Mucosa of stomach (tissue), 1 donor: Measurements from ENCODE around the gene SLC4A8.
"Not testable (repeated sequence)": the region's sequence is repeated elsewhere in the genome, so short reads cannot be mapped to it uniquely, and the experiment has no call there.

ENCODE experiments used
- H3K27me3 ChIP-seq: one replicate; pipeline ENCODE4 v1.7.0; 2013; ENCODE audit warnings: mild to moderate bottlenecking, low read length; ENCODE audit not compliant: control insufficient read depth, insufficient read depth
- H3K36me3 ChIP-seq: one replicate; pipeline ENCODE4 v1.7.0; 2013; ENCODE audit warnings: low read length; ENCODE audit not compliant: control insufficient read depth, insufficient read depth
- H3K4me1 ChIP-seq: one replicate; pipeline ENCODE4 v1.7.0; 2013; ENCODE audit warnings: mild to moderate bottlenecking, low read length; ENCODE audit not compliant: control insufficient read depth, insufficient read depth
- H3K4me3 ChIP-seq: one replicate; pipeline ENCODE4 v1.7.0; 2013; ENCODE audit warnings: low read length
- H3K9ac ChIP-seq: one replicate; pipeline ENCODE4 v1.7.0; 2013; ENCODE audit warnings: mild to moderate bottlenecking, low read length, moderate library complexity
- H3K9me3 ChIP-seq: one replicate; pipeline ENCODE4 v1.7.0; 2013; ENCODE audit warnings: mild to moderate bottlenecking, low read length, moderate library complexity; ENCODE audit not compliant: control insufficient read depth
- donor health status: Pancreatic carcinoma.

The SLC4A8 gene

DNA sequence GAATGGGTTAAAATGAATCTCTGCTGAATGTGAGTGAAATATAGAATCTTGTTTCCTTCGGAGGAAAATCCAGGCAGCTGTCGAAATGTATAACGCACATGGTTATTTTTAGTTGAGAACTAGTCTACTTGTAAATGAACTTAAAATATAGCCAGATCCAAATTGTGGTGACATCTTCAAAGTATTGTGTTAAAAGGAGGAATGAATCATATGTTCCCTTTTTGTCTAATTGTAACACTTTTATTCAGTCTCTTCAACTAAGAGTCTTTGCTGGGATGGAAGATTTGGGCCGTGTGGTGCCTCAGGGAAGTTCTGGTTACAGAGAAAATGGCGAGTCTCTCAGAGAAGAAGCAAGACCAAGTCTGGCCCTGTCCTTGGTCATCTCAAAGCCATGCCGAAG is 82.5 kb downstream of the SLC4A8 start:
- no peaks in the 10 kb centered on the region for H3K27me3 ChIP-seq
- no peak overlapping the region for H3K9ac ChIP-seq
- H3K4me1 ChIP-seq = peaks cover 1% of the 10 kb centered on the region
- H3K4me3 ChIP-seq = no peak overlapping the region
- H3K36me3 ChIP-seq = no peaks in the 10 kb centered on the region
- H3K9me3 ChIP-seq = no peaks in the 10 kb centered on the region

DNA sequence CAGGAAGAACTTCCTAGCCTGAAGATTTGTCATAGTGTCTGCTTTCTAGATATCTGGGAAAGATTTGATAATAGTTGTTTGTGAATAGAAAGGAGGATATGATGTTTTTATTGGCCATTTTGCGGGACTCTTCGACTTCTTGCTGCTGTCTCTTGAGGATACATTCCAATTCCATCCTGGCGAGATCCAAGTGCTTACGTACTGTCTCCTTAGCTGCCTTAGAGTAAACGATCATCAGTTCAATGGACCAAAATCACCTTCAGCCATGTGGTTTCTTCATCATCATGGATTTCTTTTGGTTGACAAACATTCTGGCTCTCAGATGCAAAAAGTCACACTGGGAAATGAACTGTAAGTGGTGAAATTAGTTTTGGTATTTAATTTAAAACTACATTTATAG is 83.7 kb downstream of the SLC4A8 start:
- H3K4me1 ChIP-seq = peaks cover 10% of the 10 kb centered on the region
- no peak overlapping the region for H3K4me3 ChIP-seq
- H3K9ac ChIP-seq = no peak overlapping the region
- no peaks in the 10 kb centered on the region for H3K36me3 ChIP-seq
- H3K9me3 ChIP-seq = no peaks in the 10 kb centered on the region
- H3K27me3 ChIP-seq = no peaks in the 10 kb centered on the region

DNA sequence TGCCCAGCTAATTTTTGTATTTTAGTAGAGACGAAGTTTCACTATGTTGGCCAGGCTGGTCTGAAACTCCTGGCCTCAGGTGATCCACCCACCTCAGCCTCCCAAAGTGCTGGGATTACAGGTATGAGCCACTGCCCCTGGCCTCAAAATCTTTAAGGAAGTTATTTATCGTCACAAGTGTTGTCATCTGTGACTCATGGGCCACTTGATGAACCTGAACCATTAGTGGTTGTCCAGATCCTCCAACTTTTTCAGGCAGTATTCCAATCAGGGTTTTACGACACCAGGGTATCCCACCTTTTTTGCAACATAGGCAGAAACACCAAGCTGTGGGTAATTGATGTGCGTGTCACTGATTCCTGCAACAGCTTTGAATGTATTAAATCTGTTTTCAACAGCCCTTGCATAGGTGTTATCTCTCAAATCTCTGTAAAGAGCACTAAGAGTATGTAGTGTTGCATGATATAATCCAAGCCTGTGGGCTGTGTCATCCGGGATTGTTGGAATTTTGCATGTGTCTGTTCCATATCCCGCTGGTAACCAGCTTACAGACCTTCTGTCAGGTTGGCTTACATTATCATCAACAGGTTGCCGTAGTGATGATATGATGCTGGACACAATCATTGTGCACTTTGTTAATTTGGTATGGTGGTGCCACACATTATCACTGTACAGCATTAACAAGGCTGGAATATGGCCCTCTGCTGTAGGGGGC is 87.1 kb downstream of the SLC4A8 start:
- H3K4me3 ChIP-seq = no peak overlapping the region
- no peaks in the 10 kb centered on the region for H3K9me3 ChIP-seq

DNA sequence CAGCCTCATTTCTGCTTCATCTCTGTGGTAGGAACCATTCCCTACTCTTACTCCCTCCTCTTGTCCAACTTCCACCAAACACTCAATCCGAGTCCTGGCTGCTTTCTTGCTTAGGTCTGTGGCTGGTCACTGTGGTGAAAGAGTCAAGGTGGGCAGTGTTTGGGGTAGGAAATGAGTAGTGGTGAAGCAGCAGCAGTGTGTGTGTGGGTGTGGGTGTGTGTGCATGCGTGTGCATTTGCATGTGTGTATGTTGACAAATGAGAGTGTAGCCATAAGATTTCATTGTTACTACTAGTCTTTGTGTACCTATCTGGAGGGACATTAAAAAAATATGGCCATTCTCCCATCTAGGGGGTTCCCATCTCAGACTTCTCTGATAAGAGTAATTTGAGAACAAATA is 87.8 kb downstream of the SLC4A8 start:
- no peak overlapping the region for H3K9ac ChIP-seq
- no peaks in the 10 kb centered on the region for H3K9me3 ChIP-seq
- peaks cover 14% of the 10 kb centered on the region for H3K4me1 ChIP-seq
- no peaks in the 10 kb centered on the region for H3K27me3 ChIP-seq
- H3K4me3 ChIP-seq = no peak overlapping the region
- no peaks in the 10 kb centered on the region for H3K36me3 ChIP-seq

More for the DNA sequence above, 87.1 kb downstream of the SLC4A8 start:
- Histone ChIP-seq H3K9ac (no peak overlapping the region), H3K36me3 (no peaks in the 10 kb centered on the region), H3K4me1 (peaks cover 14% of the 10 kb centered on the region), H3K27me3 (no peaks in the 10 kb centered on the region)

DNA sequence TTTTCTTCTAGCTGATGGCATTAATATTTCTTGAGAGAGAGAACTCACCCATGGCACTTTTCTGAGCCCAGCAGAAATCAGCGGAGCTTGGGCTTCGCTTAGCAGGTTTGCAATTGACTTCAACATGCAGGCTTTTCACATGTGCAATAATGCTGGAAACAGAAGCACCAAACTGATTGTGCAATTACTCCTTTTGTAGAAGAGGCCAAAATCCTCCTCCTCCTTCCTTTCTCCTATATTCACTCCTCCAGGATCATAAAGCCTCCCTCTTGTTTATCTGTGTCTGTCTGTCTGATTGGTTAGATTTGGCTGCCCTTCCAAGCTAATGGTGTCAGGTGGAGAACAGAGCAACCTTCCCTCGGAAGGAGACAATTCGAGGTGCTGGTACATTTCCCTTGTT is 90.4 kb downstream of the SLC4A8 start:
- H3K27me3 ChIP-seq, H3K36me3 ChIP-seq, H3K9me3 ChIP-seq, H3K9ac ChIP-seq, H3K4me3 ChIP-seq: not testable (repeated sequence)
- H3K4me1 ChIP-seq = peaks cover 14% of the 10 kb centered on the region

DNA sequence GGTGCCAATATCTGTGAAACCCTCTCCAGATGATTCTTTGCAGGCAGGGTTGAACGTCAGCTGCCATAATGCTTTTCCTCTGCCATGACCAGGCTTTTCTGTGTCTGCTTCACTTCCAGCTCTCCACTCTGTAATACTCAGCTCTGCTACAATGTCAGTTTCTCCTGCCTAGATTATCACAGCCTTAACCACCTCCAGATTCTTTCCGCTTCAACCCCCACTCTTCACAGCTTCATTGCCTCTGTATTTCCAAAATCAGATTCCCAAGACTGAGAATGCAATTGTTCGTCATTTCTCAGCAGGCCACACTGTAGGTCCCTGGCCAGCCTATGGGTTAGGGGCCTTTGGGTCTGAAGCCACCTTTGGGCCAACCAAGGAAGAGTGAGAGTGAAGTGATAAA is 92.7 kb downstream of the SLC4A8 start:
- no peaks in the 10 kb centered on the region for H3K27me3 ChIP-seq
- H3K9ac ChIP-seq = no peak overlapping the region
- no peaks in the 10 kb centered on the region for H3K36me3 ChIP-seq
- H3K9me3 ChIP-seq = no peaks in the 10 kb centered on the region
- peaks cover 11% of the 10 kb centered on the region for H3K4me1 ChIP-seq
- no peak overlapping the region for H3K4me3 ChIP-seq

DNA sequence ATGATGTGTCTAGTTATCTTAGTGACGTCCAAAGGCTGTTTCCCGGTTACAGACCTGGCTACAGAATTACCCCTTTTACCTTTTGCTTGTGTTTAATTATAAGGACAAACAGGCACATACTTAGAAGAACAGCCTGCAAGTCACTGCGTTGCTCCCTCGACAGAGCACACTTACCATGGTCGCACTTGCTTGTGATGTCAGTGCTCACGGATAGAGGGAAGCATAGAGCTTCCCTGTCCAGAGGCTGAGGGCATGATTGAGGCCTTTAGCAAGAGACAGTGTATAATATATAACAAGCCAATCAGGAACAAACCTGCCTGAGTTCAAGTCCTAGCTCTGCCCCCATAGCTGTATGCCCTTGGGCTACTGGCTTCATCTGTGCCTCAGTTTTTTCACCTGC is 93.2 kb downstream of the SLC4A8 start:
- H3K4me1 ChIP-seq = peaks cover 8% of the 10 kb centered on the region
- no peaks in the 10 kb centered on the region for H3K9me3 ChIP-seq
- H3K27me3 ChIP-seq = no peaks in the 10 kb centered on the region
- H3K9ac ChIP-seq = no peak overlapping the region
- H3K4me3 ChIP-seq = no peak overlapping the region
- no peaks in the 10 kb centered on the region for H3K36me3 ChIP-seq

DNA sequence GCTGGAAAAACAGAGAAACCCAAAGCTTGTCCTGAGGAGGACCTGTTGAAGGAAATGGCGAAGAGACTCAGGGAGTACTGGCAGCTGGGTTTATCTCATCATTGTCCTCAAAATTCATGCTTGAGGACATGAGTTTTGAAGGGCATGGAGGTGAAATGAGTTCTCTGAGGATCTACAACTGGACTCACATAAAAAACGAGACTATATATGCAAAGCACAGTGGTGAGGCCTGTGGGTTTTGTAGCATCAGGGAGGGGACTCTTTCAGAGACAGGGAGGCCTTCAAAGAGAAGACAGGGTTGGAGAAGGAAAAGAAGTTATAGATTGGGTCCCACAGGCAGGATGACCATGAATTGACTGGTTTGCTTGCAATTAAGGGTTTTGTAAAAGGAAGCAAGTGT is 95.1 kb downstream of the SLC4A8 start:
- Histone ChIP-seq H3K4me1 (peaks cover 11% of the 10 kb centered on the region), H3K9ac (no peak overlapping the region), H3K27me3 (no peaks in the 10 kb centered on the region), H3K36me3 (no peaks in the 10 kb centered on the region), H3K9me3 (no peaks in the 10 kb centered on the region), H3K4me3 (no peak overlapping the region)

DNA sequence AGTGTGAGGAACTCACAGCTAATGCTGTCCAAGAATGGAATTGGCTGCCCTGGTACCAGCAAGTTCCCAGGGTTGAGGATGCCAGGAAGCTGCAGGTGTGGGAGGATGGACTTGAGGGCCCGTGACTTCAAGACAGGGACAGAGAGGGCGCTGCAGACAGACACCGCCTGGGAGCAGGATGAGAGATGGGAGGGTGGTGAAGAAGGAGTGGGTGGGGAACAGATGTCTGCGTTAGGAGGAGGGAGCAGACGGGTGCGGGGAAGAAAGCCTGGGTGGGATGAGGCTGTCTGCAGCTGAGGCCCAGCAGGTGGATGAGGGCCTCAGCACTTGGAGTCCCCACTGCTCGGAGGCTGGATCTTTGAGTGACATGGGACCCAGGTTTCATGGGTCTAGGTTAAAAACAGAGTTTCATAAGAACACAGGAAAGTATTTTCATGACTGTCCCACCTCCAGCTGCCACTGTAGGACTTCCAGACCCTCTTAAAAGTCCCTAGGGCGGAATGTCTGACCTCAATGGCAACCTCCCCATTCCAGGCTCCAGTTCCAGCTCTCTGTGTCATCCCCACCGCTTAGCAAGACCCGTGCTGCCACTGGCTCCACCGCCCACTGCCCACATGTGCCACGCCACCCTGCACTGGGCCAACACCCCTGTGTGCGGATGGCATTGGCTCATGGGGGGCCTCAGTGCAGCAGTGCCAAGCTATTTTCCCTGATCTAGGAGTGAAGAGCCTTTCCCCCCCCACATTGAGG is 96.1 kb downstream of the SLC4A8 start:
- peaks cover 11% of the 10 kb centered on the region for H3K4me1 ChIP-seq
- H3K9ac ChIP-seq = no peak overlapping the region
- H3K9me3 ChIP-seq = no peaks in the 10 kb centered on the region
- no peak overlapping the region for H3K4me3 ChIP-seq
- H3K27me3 ChIP-seq = no peaks in the 10 kb centered on the region
- H3K36me3 ChIP-seq = no peaks in the 10 kb centered on the region

DNA sequence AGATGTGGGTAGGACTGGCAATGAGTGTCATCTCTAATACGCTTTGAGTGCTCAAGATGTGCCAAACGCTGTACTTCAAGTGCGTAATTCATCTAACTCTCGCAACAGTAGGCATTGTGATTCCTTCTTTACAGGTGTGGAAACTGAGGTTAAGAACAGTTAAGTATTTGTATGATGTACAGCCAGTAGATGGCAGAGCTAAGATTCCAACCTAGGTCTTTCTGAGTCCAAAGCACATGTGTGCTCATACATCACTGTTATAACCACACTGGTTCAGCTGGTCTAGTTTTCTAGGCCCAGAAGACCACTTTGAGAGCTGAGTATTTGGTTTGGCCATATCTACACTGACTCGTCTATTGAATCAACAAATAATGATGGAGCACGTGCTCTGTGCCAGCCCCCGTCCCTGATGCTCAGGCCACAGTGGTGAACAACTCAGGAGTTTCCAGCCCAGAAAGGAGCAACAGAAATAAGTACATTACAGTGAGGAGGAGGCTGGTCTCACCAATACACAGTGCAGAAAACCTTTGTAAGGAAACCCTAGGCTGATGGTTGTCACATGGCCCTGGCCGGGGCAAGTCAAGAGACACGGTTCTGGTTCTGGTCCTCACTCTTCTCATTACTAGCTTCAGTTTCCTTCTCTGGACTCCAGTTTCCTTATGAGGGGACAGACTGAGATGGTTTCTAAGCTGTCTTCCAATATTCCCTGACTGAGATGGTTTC is 97.1 kb downstream of the SLC4A8 start:
- H3K9ac ChIP-seq = no peak overlapping the region
- no peaks in the 10 kb centered on the region for H3K27me3 ChIP-seq
- no peak overlapping the region for H3K4me3 ChIP-seq
- H3K4me1 ChIP-seq = peaks cover 11% of the 10 kb centered on the region
- H3K36me3 ChIP-seq = no peaks in the 10 kb centered on the region
- H3K9me3 ChIP-seq = no peaks in the 10 kb centered on the region

DNA sequence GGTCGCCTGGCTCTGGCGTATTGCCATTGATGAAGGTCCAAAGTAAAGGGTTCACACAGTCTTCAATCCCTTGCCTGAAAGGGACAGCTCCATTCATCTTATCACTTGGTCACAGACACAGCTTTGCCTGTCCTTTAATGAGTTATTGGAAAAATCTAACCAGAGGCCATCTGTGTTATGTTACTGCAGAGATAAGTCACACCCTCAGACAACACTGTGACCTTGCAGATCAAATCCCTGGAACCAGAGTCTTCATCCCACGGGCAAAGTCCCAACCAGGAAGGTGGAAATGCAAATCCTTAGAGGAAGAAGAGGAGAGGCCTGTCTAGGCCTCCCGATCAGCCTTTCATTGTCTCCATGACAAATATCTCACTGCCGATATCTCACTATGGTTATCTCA is 98.1 kb downstream of the SLC4A8 start:
- no peaks in the 10 kb centered on the region for H3K9me3 ChIP-seq
- H3K4me1 ChIP-seq = peaks cover 11% of the 10 kb centered on the region
- no peak overlapping the region for H3K4me3 ChIP-seq
- H3K9ac ChIP-seq = no peak overlapping the region
- H3K27me3 ChIP-seq = no peaks in the 10 kb centered on the region
- no peaks in the 10 kb centered on the region for H3K36me3 ChIP-seq

DNA sequence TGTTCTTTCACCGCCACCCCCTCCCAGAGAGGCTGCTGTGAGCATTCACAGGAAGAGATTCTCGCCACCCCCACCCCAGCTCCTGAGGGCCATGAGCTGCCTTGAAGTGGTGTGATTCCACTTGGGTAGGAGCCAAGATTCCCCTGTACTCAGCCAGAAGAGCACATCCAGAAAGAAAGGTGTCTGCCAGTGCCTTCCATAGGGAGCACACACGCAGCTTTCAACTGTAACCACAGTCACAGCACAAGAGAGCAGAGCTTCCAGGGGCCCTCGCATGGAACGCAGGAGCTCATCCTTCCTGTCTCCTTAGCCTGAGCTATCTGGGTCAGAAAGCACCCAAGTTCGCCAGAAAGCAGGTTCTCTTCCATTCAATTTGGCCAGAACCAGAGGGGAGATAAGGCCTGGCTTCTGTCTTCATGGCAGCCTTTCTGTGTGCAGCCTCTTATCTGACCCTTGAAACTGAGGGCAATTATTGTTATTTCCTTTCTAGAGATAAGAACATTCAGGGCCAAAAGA is 99.8 kb downstream of the SLC4A8 start:
- Histone ChIP-seq H3K9ac (no peak overlapping the region), H3K4me3 (no peak overlapping the region)

More for the DNA sequence above, 99.8 kb downstream of the SLC4A8 start:
- no peaks in the 10 kb centered on the region for H3K9me3 ChIP-seq
- H3K36me3 ChIP-seq = no peaks in the 10 kb centered on the region
- H3K27me3 ChIP-seq = no peaks in the 10 kb centered on the region
- peaks cover 11% of the 10 kb centered on the region for H3K4me1 ChIP-seq
